H1 (cell line): ENCODE data around the gene TP73. TPM values are rescaled to one million over a fixed set of nuclear protein-coding genes. Genes with fewer than 3 reads are reported as not detected.

Source experiments
- SAP30 ChIP-seq: fragments of 300-600 bp; sonication (generic); IDR thresholded peaks from 2 replicates; pipeline ENCODE4 v1.7.1; 2012; ENCODE audit warnings: low read length, moderate library complexity, mild to moderate bottlenecking, inconsistent platforms; ENCODE audit not compliant: insufficient read depth, insufficient replicate concordance
- polyA plus RNA-seq, 7 experiments: library from polyadenylated mRNA; depleted of rRNA in 3 of 7; stranded (reverse) in 5 of 7; unstranded in 2 of 7; fragments of >200 nt in 5 of 7; fragments of 200-250 nt in 2 of 7; gene quantifications; 1 replicate in 5 of 7; 2 replicates in 1 of 7; 4 replicates in 1 of 7; pipeline versions ENCODE4 v1.2.1 to v1.2.3, GENCODE V29; 2011 to 2013; ENCODE audit warnings: missing spikeins in 2 of 7, mixed read lengths in 2 of 7
- total RNA-seq: library from RNA; stranded (reverse); fragmentation: NEBNext Ultra II Directional; extraction: Animal tissue kit (Norgen Biotek cat#: 25700); gene quantifications from 2 replicates; pipeline ENCODE4 v1.2.1, GENCODE V29; 2021

The TP73 gene
- total and polyA plus RNA-seq, 2 of the 8 experiments (the other 6 are each of a cell fraction or from before 2014, with no cell fraction given) = 2.6 to 3.1 TPM

DNA sequence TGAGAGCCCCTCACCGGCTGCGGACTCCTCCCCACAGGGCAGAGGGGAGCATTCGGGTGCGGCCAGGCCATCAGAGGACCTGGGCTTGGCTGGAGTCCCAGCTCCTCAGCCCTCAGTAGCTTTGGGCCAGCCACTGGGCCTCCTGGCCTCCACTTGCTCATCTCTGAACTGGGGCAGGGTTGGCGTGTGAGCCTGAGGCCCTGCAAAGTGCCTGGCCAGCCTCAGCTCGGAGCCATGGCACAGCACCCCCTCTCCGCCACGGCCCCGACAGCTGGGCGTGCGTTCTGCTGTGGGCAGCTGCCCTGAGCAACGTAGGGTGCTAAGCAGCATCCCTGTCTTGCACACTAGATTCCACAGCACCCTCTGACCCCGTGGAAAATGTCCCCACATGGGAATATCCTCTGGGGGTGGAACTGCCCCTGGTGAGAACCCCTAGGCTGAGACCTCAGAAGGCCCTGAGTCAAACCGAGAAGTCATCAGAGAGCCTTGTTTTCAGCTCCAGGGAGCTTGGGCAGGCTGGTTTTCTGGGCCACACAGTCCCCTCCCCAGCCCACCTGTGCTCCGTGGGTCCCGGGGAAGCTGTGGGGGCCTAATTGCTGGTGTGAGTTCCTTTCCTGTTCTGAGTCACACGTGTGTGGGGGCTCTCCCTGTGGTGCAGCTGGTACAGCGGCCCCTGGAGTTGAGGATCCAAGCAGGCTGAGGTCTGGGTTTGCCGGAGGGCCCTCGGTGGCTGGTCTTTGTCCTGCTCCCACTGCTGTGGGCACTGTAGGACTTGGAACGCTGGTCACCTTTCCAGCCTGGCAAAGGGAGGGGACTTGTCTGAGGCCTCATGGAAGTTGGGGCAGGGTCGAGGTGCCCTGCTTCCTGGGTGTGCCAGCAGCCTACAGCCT is 24.5 kb downstream of the TP73 start (continued):
- TF ChIP-seq SAP30 = no peak
